ENCODE measurements around the gene TBC1D32.
"Not testable (repeated sequence)": the region's sequence is repeated elsewhere in the genome, so short reads cannot be mapped to it uniquely, and the experiment has no call there.

The TBC1D32 gene

DNA sequence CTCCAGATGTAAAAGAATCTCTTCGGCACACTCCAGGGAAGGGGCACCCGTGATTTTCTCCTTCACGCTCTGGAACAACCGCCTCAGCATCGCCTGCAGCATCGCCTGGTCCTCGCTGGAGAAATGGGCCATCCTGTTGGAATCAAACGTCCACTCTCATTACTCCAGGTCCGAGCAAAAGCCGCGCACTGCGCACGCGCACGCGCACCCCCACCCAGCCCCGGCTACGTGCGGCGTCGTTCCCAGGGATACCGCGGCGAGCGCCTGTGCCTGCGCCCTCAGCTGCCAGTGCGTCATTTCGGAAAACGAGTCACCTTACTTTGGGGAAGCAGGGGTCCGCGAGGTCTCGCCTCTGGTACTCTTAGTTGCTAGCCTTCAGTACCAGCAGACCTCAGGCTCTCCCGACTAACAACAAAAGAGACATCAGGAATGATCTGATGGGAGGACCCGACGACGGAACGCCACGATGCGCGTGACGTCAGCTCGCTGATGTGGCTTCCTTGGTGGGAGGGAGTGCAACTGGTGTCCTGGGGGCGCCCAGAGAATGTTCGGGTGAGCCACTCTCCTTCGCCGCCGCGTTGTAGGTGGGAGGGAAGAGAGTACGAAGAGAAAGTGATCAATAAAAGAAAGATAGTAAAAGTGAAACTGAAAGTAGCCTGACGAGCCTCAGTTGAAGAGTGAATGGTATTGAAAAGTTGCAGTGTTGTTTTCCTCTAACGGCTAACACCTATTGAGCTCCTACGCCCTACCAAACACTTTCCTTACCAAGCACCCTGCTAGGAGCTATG lies at the start of gene TBC1D32:
Gene TBC1D32, minus strand, starts transcription at position 182 of the 788 bp plus-strand sequence. Its CDS starts 50 bp downstream, at position 132.
- peak within 1 kb of the TSS; percentile 52 for H3K27ac ChIP-seq (ENCODE audit: low read depth, low read length)
- peak within 1 kb of the TSS; percentile 51 to 92 for H3K4me3 ChIP-seq (ENCODE audit: low read depth in 1 of 2, low read length in 2 of 2)
- H3K4me1 ChIP-seq (ENCODE audit: insufficient read depth, low read length): no peaks in the 10 kb centered on the region
- no peaks in the 10 kb centered on the region for H3K27me3 ChIP-seq (ENCODE audit: control insufficient read depth in 1 of 2, insufficient read depth in 2 of 2, low read length in 2 of 2)
- no peaks in the 10 kb centered on the region for H3K36me3 ChIP-seq (ENCODE audit: insufficient read depth, low read length)
- H3K9ac ChIP-seq (ENCODE audit: low read length): peak within 1 kb of the TSS; percentile 56
- no peaks in the 10 kb centered on the region for H3K9me3 ChIP-seq (ENCODE audit: low read length)

- Histone ChIP-seq H3K9me3 (ENCODE audit: low read length) (no peaks in the 10 kb centered on the region), H3K9ac (ENCODE audit: low read length) (no peak overlapping the region), H3K27me3 (ENCODE audit: control insufficient read depth in 1 of 2, insufficient read depth in 2 of 2, low read length in 2 of 2) (no peaks in the 10 kb centered on the region), H3K4me3 (ENCODE audit: low read depth in 1 of 2, low read length in 2 of 2) (no peak overlapping the region), H3K36me3 (ENCODE audit: insufficient read depth, low read length) (no peaks in the 10 kb centered on the region), H3K27ac (ENCODE audit: low read depth, low read length) (no peak overlapping the region), H3K4me1 (ENCODE audit: insufficient read depth, low read length) (no peaks in the 10 kb centered on the region)
Measured at GRCh38 chr6:121383478-121383877, 49.2 kb upstream of the TBC1D32 start.

DNA sequence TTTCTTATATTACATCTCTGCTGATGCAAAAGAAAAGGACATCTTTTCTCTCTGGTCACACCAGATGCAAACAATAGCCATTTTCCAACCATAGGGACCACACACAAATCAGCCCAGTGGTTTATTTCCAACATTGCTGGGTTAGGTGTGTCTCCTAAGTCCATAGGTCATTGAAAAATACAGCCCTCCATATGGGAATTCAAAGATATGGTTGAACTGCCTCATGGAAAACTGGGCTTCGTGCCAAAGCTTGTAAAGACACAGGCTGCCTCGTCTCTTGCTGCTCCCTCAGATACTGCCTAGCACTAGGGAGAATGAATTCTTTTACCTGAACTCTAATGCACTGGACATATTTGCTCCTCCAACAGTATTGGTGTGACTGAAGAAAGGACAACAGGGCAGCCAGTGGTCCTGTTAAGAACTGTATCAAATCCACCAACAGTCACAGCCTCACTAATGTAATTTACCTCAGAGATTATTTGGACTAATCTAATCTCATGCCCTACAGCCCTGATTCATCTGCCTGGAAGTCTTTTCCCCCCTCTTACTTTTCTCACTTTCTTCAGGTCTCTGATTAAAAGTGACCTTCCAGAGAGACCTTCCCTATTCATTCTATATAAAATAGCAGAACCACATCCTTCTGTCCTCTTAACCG lies 48.3 kb upstream of the TBC1D32 start:
- H3K27ac ChIP-seq (ENCODE audit: low read depth, low read length): no peak overlapping the region
- no peaks in the 10 kb centered on the region for H3K9me3 ChIP-seq (ENCODE audit: low read length)
- H3K27me3 ChIP-seq (ENCODE audit: control insufficient read depth in 1 of 2, insufficient read depth in 2 of 2, low read length in 2 of 2): no peaks in the 10 kb centered on the region
- H3K4me3 ChIP-seq (ENCODE audit: low read depth in 1 of 2, low read length in 2 of 2): no peak overlapping the region
- H3K9ac ChIP-seq (ENCODE audit: low read length): no peak overlapping the region
- no peaks in the 10 kb centered on the region for H3K36me3 ChIP-seq (ENCODE audit: insufficient read depth, low read length)
- no peaks in the 10 kb centered on the region for H3K4me1 ChIP-seq (ENCODE audit: insufficient read depth, low read length)

DNA sequence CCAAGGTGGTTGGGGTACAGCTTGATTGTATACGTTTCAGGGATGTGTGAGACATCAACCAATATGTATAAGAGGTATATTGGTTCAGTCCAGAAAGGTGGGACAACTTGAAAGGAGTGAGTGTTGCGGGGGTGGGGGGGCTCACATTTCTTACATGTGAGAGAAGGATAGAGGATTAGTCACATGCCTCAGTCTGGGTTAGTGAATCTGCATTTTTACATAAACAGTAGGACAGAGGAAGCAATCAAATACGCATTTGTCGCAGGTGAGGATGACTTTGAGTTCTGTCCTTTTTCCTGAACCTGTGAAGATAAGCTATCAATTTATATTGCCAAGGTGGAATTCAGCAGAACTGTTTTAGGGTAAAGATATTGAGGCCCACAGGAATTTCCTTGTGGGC lies 42.1 kb upstream of the TBC1D32 start:
- Histone ChIP-seq H3K9me3 (ENCODE audit: low read length) (no peaks in the 10 kb centered on the region), H3K9ac (ENCODE audit: low read length) (no peak overlapping the region), H3K27ac (ENCODE audit: low read depth, low read length) (no peak overlapping the region), H3K4me3 (ENCODE audit: low read depth in 1 of 2, low read length in 2 of 2) (no peak overlapping the region), H3K36me3 (ENCODE audit: insufficient read depth, low read length) (no peaks in the 10 kb centered on the region), H3K27me3 (ENCODE audit: control insufficient read depth in 1 of 2, insufficient read depth in 2 of 2, low read length in 2 of 2) (no peaks in the 10 kb centered on the region), H3K4me1 (ENCODE audit: insufficient read depth, low read length) (no peaks in the 10 kb centered on the region)

DNA sequence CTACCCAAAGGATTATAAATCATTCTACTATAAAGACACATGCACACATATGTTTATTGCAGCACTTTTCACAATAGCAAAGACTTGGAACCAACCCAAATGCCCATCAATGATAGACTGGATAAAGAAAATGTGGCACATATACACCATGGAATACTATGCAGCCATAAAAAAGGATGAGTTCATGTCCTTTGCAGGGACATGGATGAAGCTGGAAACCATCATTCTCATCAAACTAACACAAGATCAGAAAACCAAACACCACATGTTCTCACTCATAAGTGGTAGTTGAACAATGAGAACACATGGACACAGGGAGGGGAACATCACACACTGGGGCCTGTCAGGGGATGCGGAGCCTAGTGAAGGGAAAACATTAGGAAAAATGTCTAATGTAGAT lies 39.9 kb upstream of the TBC1D32 start:
- not testable (repeated sequence) for H3K36me3 ChIP-seq (ENCODE audit: insufficient read depth, low read length); H3K27ac ChIP-seq (ENCODE audit: low read depth, low read length); H3K4me1 ChIP-seq (ENCODE audit: insufficient read depth, low read length); H3K27me3 ChIP-seq (ENCODE audit: control insufficient read depth in 1 of 2, insufficient read depth in 2 of 2, low read length in 2 of 2); H3K9ac ChIP-seq (ENCODE audit: low read length); H3K9me3 ChIP-seq (ENCODE audit: low read length); H3K4me3 ChIP-seq (ENCODE audit: low read depth in 1 of 2, low read length in 2 of 2)

DNA sequence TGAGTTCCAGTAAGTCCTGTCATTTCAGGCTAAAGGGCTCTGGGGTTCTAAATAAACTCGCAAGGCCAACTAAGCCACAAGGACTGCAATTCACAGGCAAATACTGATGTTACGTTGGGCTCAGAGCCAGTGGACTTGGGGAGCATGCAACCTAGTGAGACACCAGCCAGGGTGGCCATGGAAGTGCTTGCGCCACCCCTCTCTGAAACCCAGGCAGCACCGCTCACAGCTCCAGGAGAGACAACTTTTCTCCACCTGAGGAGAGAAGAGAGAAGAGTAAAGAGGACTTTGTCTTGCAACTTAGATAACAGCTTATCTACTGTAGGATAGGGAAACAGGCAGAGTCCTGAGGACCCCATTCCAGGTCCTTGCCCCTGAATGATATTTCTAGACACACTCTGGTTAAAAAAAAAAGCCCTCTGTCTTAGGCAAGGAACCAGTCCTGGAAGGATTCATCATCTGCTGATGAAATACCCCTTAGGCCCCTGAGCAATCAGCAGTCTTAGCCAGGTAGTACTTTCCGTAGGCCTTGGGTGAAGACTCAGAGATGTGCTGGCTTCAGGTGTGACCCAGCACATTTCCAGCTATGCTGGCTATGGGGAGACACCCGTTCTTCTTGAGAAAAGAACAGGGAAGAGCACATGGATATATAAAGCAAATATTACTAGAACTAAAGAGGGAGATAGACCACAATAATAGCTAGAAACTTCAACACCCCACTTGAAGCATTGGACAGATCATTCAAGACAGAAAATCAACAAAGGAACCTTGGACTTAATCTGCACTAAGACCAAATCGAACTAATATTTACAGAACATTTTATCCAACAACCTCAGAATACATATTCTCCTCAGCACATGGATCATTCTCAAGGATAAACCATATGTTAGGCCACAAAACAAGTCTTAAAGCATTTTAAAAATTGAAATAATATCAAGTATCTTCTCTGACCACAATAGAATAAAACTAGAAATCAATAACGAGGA lies 31.5 kb upstream of the TBC1D32 start:
- Histone ChIP-seq H3K4me1 (ENCODE audit: insufficient read depth, low read length) (no peaks in the 10 kb centered on the region), H3K27ac (ENCODE audit: low read depth, low read length) (no peak overlapping the region), H3K9me3 (ENCODE audit: low read length) (no peaks in the 10 kb centered on the region)

GRCh38 chr6:121356575-121356974 lies 22.3 kb upstream of the TBC1D32 start:
- no peak overlapping the region for H3K9ac ChIP-seq (ENCODE audit: low read length)
- H3K27me3 ChIP-seq (ENCODE audit: control insufficient read depth in 1 of 2, insufficient read depth in 2 of 2, low read length in 2 of 2): no peaks in the 10 kb centered on the region
- no peak overlapping the region for H3K4me3 ChIP-seq (ENCODE audit: low read depth in 1 of 2, low read length in 2 of 2)
- H3K9me3 ChIP-seq (ENCODE audit: low read length): no peaks in the 10 kb centered on the region
- H3K4me1 ChIP-seq (ENCODE audit: insufficient read depth, low read length): no peaks in the 10 kb centered on the region
- H3K36me3 ChIP-seq (ENCODE audit: insufficient read depth, low read length): no peaks in the 10 kb centered on the region
- no peak overlapping the region for H3K27ac ChIP-seq (ENCODE audit: low read depth, low read length)

More for the DNA sequence above, 31.5 kb upstream of the TBC1D32 start:
- Histone ChIP-seq H3K9ac (ENCODE audit: low read length) (no peak overlapping the region), H3K4me3 (ENCODE audit: low read depth in 1 of 2, low read length in 2 of 2) (no peak overlapping the region), H3K36me3 (ENCODE audit: insufficient read depth, low read length) (no peaks in the 10 kb centered on the region), H3K27me3 (ENCODE audit: control insufficient read depth in 1 of 2, insufficient read depth in 2 of 2, low read length in 2 of 2) (no peaks in the 10 kb centered on the region)

DNA sequence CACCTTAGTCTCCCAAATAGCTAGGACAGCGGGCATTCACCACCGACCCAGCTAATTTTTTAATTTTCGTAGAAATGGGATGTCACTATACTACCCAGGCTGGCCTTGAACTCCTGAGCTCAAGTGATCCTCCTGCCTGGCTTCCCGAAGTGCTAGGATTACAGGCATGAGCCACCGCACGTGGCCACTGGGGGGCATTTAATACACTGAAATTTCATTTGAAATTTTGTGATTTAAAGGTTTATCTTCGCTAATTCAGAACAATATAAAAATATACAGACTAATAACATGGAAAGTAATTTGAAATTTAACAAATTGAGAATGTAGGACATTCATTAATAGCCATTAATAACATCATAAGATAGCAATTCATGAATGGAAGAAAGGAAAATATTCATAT lies 20.5 kb upstream of the TBC1D32 start:
- Histone ChIP-seq H3K9me3 (ENCODE audit: low read length) (no peaks in the 10 kb centered on the region), H3K36me3 (ENCODE audit: insufficient read depth, low read length) (no peaks in the 10 kb centered on the region), H3K27me3 (ENCODE audit: control insufficient read depth in 1 of 2, insufficient read depth in 2 of 2, low read length in 2 of 2) (no peaks in the 10 kb centered on the region), H3K27ac (ENCODE audit: low read depth, low read length) (no peak overlapping the region), H3K4me1 (ENCODE audit: insufficient read depth, low read length) (no peaks in the 10 kb centered on the region), H3K4me3 (ENCODE audit: low read depth in 1 of 2, low read length in 2 of 2) (no peak overlapping the region), H3K9ac (ENCODE audit: low read length) (no peak overlapping the region)

DNA sequence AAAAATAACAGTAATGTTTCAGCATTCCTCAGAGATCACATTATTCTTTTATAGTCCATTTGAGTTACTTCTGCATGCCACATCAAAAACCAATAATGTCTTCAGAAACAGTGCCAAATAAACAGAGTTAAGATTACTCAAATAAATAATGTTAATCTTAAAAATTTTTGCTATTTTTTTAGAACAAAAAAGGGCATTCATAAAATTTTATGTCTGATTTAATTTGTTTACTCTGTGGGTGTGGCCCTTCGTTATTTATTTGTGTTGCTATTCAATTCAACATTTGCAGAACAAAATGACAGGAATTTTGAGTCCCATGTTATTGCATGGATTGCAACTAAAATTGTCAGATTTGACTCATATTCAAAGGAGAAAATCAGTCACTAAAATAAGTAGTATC lies 18.7 kb upstream of the TBC1D32 start:
- no peaks in the 10 kb centered on the region for H3K36me3 ChIP-seq (ENCODE audit: insufficient read depth, low read length)
- H3K4me1 ChIP-seq (ENCODE audit: insufficient read depth, low read length): no peaks in the 10 kb centered on the region
- no peak overlapping the region for H3K9ac ChIP-seq (ENCODE audit: low read length)
- H3K27ac ChIP-seq (ENCODE audit: low read depth, low read length): no peak overlapping the region
- H3K27me3 ChIP-seq (ENCODE audit: control insufficient read depth in 1 of 2, insufficient read depth in 2 of 2, low read length in 2 of 2): no peaks in the 10 kb centered on the region
- no peak overlapping the region for H3K4me3 ChIP-seq (ENCODE audit: low read depth in 1 of 2, low read length in 2 of 2)
- no peaks in the 10 kb centered on the region for H3K9me3 ChIP-seq (ENCODE audit: low read length)

GRCh38 chr6:121351916-121352315 lies 17.6 kb upstream of the TBC1D32 start:
- no peaks in the 10 kb centered on the region for H3K9me3 ChIP-seq (ENCODE audit: low read length)
- H3K36me3 ChIP-seq (ENCODE audit: insufficient read depth, low read length): no peaks in the 10 kb centered on the region
- H3K27me3 ChIP-seq (ENCODE audit: control insufficient read depth in 1 of 2, insufficient read depth in 2 of 2, low read length in 2 of 2): no peaks in the 10 kb centered on the region
- no peak overlapping the region for H3K9ac ChIP-seq (ENCODE audit: low read length)
- no peak overlapping the region for H3K27ac ChIP-seq (ENCODE audit: low read depth, low read length)
- H3K4me1 ChIP-seq (ENCODE audit: insufficient read depth, low read length): no peaks in the 10 kb centered on the region
- H3K4me3 ChIP-seq (ENCODE audit: low read depth in 1 of 2, low read length in 2 of 2): no peak overlapping the region

DNA sequence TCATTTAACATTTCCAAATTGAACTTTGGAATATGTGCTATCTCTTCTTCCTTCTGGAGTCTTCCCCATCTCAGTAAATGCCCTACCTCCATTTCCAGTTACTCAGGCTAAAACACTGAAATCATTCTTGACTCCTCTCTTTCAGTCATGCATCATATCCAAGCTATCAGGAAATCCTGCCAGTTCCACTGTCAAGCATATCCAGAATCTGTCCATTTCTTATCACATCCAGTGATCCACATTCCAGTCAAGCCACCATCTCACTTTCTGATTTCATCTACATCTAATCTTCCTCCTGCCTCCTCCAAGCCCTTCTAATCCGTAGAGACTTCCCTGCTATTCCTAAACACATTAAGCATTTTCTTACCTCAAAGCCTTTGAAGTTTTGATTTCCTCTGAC lies 15.3 kb upstream of the TBC1D32 start:
- H3K9ac ChIP-seq (ENCODE audit: low read length): no peak overlapping the region
- H3K4me3 ChIP-seq (ENCODE audit: low read depth in 1 of 2, low read length in 2 of 2): no peak overlapping the region
- no peaks in the 10 kb centered on the region for H3K9me3 ChIP-seq (ENCODE audit: low read length)
- no peaks in the 10 kb centered on the region for H3K27me3 ChIP-seq (ENCODE audit: control insufficient read depth in 1 of 2, insufficient read depth in 2 of 2, low read length in 2 of 2)
- H3K36me3 ChIP-seq (ENCODE audit: insufficient read depth, low read length): no peaks in the 10 kb centered on the region
- no peaks in the 10 kb centered on the region for H3K4me1 ChIP-seq (ENCODE audit: insufficient read depth, low read length)
- H3K27ac ChIP-seq (ENCODE audit: low read depth, low read length): no peak overlapping the region
